GM18867 (cell line): ENCODE data around the gene DNAJC15.
"Not testable (repeated sequence)": the region's sequence is repeated elsewhere in the genome, so short reads cannot be mapped to it uniquely, and the experiment has no call there.

ENCODE experiments used
- ATAC-seq: cut with Tn5 transposase; IDR thresholded peaks from one replicate; pipeline ENCODE4 v1.9.1; 2021; ENCODE audit warnings: mild to moderate bottlenecking, moderate library complexity; ENCODE audit not compliant: unreplicated experiment

DNAJC15 gene

DNA sequence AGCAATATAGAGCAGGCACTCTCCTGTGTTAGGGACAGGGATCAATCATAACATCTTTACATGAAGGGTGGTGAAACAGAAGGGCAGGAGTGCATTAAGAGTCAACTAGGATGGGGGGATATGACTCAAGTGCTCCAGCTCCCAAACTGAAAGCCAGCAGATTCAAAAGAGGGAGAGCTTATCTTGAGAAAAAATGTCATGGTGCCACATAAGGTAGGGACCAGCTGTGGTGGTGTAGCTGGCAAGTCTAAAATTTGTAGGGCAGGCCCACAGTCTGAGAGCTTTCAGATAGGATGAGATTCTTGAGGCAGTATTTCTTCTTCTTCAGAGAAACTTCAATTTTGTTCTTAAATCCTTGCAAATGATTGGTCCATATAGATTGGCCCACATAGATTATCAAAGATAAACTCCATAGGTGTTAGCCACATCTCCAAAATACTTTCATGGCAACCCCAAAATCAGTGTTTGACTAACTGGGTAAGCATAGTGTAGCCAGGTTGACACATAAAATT, 19.1 kb downstream of the DNAJC15 start:
- no peak for ATAC-seq

DNA sequence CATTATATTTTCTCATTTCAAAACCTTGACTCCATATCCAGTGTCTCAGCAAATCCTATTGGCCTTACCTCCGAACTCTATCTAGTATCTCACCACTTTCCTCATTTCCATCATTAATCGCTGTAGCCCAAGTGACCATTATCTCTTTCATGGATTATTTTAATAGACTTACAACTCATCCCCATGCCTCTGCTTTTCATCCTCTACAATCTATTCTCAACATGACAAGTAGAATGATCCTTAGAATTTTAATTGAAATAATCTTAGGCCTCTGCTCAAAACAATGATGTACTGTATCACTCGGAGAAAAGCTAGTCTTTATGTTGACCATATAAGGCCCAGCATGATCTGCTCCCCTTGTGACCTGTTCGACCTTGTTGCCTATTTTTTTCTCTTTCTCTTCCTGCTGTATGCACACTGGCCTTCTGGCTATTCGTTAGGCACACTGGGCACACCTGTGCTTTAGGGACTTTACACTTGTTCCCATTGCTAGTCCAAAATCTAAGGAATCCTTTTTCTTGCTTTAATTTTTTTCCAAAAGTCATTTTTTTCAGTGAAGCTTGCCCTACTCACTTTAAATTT, 21.4 kb downstream of the DNAJC15 start:
- ATAC-seq, result no peak

DNA sequence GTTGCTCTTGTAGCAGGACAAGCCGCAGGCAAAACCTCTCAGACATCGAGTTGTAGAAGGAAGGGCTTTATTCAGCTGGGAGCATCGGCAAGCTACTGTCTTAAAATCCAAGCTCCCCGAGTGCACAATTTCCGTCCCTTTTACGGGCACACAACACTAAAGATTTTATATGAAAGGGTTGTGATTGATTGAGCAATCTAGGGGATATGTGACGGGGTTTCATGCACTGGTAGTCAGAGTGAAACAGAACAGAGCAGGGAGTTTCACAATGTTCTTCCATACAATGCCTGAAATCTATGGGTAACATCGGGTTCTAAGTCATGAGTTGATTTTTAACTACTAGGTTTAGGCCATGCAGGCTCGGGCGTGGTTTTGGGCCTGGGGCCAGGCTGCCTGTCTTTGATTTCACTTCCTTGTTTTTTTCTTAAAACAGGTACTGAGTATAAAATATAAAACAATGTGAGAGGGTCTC, 22.0 kb downstream of the DNAJC15 start:
- ATAC-seq, result not testable (repeated sequence)

DNA sequence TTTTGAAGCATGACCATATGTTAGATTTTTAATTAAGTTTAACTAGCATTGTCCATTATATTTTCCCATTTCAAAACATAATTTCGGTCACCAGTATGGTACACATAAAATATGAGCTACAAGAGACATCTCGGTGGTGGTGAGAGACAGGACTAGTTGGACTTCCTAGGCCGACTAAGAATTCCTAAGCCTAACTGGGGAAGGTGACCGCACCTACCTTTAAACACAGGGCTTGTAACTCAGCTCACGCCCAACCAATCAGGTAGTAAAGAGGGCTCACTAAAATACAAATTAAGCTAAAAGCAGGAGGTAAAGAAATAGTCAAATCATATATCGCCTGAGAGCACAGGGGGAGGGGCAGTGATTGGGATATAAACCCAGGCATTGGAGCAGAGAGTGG, 22.9 kb downstream of the DNAJC15 start:
- no peak for ATAC-seq

DNA sequence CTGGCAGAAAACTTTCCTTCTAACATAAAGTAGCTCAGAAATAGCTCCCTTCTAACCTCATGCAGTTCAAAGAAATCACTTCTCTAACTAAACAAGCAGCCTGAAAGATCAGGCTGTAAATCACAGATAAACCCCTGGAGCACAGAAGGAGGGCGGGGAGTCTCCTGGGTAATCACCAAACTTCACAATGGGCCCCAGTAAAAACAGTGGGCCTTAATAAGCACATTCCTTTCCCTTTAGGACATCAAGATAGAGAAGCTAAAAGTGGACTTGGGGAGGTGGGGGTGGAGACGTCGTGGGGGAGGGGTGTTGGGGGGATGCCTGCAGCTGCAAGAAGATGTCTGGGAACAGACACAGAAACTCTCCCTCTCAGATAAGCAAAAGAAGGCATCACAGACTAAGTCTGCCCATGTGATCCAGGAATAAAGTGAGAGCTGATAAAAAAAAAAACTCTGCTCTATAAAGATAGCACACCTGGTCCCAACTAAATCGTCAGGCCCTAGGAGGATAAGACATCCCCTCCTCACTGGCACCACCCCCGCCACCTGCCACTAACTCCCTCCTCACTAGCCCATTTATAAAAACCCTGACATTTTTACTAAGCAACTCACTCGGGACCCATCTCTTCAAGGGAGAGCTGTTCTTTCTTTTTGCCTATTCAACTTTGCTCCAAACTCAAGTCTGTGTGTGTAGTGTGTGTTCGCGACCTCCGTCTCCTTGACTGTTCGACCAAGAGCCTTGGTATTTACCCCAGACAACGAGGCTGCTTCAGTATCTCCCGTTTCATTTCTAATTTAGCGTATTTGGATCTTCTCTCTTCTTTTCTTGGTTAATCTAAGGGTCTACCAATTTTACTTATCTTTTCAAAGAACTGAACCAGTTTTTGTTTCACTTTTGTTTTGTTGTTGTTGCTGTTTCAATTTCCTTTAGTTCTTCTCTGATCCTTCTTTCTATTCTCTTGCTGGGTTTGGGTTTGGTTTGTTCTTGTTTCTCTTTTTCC, 31.7 kb downstream of the DNAJC15 start:
- peak; percentile 56 for ATAC-seq

DNA sequence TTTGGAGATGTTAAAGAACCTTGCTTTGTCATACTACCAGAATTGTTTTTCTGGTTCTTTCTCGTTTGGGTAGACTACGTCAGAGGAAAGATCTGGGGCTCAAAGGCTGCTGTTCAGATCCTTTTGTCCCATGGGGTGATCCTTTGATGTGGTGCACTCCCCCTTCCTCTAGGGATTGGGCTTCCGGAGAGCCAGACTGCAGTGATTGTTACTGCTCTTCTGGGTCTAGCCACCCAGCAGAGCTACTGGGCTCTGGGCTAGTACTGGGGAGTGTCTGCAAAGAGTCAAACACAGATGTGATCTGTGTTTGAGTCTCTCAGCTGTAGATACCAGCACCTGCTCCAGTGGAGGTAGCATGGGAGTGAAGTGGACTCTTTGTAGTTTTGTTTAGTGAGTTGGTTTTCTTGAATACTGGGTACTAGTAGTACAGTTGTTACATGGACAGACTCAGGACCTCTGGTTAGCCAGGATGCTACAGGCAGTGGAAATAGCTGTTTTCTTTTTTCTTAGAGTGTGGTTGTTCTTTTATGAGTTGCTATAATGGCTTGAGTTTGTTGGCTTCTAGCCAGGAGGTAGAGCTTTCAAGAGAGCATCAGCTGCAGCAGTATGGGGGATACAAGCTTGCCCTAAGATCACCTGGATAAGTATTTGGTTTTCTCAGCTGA, 34.4 kb downstream of the DNAJC15 start:
- ATAC-seq, result no peak

DNA sequence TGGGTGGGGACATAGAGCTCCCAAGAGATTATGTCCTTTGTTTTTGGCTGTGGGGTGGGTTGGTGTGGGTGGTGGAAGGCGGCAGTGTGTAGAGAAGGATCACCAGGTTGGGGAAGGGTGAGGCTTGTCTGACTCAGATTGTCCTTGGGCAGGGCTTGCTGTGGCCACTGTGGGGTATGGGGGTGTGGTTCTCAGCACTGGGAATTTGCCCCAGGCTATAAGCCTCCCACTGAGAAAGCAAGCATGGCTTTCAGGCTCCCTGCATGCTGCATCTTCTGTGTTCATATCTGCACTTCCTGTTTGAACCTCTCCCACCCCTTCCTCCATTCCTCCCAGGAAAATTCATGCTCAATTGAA, 34.9 kb downstream of the DNAJC15 start:
- no peak for ATAC-seq

DNA sequence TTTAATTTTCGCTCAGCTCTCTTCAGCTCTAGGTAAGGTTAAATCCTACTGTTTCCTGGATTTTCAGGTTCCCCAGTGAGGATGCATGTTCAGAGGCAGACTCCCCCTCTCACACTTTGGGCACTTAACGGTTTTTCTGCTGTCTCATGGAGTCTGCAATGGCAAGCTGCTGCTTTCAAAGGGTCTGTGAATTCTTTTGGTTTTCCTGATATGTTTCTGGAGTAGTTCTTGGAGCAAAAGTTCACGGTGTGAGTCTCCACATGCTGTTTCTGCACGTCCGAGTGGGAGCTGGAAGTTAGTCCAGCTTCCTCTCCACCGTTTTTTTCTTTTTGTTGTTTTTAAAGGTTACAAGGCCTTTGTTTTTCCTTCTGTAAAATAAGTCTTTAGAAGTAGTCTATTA, 35.4 kb downstream of the DNAJC15 start:
- no peak for ATAC-seq

DNA sequence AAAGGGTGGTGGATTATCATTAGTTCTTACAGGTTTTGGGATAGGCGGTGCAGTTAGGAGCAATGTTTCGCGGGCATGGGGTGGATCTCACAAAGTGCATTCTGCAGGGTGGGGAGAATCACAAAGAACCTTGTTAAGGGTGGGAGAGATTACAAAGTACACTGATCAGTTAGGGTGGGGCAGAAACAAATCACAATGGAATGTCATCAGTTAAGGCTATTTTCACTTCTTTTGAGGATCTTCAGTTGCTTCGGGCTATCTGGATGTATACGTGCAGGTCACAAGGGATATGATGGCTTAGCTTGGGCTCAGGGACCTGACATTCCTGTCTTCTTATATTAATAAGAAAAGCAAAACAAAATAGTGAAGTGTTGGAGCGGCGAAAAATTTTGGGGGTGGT, 36.4 kb downstream of the DNAJC15 start:
- not testable (repeated sequence) for ATAC-seq

DNA sequence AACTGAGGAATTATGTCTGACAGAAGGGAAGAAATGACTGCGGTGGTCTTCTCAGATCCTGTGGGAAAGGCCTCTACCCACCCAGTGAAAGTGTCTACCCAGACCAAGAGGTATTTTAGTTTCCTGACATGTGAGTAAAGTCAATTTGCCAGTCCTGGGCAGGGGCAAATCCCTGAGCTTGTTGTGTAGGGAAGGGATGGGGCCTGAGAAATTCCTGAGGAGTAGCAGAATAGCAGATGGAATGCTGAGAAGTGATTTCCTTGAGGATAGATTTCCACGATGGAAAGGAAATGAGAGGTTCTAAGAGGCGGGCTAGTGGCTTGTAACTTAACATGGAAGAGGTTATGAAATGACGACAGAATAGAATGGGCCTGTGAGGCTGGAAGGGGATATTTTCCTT, 37.4 kb downstream of the DNAJC15 start:
- ATAC-seq, result not testable (repeated sequence)

DNA sequence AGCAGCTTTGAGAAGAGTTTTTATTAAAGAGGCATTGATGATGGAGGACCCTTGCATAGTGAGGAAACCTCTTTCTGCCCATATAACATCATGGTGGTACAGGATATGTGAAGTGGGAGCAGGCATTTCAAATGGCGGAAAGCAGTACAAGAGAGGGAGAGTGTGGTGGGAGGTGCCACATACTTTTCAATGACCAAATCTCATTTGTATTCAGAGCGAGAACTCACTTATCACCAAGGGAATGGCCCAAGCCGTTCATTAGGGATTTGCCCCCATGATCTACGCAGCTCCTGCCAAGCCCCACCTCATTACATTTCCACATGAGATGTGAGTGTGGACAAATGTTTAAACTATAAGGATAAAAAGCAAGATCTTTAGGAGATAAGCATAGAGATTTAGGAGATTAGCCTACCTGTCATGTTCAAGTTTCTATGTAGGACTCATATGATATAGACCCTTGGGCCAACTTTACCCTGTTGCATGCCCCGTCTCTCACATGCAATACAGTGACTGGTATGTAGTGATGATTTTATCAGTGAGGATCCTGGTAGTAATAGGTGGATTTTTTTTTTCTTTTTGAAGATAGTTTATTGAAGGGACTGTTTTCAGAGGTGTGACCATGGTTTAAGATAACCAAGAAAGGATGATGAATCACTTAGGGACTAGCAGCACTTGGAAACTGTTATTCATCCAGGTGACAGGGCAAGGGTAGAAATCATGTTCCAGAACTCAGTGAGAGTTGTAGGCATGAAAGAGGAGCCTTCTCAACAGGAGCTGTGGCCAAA, 38.3 kb downstream of the DNAJC15 start:
- ATAC-seq, result no peak

DNA sequence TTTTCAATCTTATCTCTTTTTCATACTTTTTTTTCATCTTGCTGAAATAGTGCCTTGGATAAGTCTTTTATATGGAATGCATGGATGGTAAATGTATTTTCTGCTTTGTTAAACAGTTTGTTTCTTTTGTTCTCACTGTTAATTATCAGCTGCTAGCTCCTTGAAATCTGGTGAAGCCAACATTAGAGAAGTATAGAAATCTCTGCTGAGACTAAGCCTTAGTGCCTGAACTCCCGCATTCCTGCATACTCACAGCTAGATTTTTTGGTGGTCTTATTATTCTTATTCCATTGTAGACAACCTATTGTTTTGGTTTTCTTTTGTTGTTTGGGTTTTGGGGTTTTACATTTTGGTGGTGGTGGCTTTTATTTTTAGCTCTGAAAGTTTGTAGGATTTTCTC, 48.4 kb downstream of the DNAJC15 start:
- ATAC-seq, result no peak

DNA sequence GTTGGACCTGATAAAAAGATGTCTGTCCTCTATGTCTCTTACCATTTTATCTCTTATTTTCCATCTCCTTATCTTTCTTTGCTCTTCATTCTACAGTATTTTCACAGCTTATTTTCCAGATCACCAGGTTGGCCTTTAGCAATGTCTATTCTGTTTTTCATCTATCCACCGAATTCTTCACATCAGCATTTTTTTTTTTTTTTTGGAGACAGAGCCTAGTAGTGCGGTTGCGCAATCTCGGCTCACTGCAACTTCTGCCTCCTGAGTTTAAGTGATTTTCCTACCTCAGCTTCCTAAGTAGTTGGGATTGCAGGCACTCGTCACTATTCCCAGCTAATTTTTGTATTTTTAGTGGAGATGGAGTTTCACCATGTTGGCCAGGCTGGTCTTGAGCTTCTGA, 49.0 kb downstream of the DNAJC15 start:
- no peak for ATAC-seq

DNA sequence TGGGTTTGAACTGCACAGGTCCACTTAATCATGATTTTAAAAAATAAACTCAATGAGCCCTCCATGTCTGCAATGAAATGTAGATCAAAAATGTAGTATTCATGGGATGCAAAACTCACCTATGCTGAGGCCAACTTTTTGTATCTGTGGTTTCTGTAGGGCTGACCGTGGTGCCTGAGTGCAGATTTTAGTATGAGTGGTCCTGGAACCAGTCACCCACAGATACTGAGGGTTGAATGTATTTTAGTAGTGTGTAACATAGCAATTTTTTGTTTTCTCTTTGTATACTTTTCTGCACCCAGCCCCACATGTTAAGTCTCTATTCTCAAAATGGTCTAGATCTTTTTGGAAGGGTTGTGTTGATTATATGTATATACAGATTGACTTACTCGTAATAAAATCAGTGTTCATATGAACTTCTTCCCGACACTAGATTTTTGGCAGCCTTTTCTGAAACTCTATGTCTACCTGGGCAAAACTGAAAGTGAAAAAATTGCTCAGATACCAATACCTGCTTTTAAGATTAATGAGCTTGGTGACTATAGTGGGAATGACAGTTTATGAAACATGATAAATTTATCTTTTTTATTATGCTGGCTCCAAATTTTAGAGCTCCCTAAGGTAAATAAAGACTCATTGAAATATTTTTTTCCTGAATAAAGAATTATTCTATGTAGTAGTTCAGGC, 51.6 kb downstream of the DNAJC15 start:
- peak; percentile 78 for ATAC-seq

DNA sequence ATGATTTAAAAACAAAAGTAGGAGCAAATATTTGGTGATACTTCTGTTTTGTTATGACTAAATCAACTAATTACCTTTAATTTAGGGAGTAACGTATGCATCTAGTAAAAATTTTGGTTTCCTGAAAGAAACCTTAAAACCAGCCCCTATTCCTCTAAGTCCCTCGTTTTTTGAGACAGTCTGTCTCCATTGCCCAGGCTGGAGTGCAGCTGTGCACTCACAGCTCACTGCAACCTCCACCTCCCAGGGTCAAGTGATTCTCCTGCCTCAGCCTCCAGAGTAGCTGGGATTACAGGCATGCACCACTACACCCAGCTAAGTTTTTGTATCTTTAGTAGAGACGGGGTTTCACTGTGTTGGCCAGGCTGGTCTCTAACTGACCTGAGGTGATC, 52.1 kb downstream of the DNAJC15 start:
- not testable (repeated sequence) for ATAC-seq

DNA sequence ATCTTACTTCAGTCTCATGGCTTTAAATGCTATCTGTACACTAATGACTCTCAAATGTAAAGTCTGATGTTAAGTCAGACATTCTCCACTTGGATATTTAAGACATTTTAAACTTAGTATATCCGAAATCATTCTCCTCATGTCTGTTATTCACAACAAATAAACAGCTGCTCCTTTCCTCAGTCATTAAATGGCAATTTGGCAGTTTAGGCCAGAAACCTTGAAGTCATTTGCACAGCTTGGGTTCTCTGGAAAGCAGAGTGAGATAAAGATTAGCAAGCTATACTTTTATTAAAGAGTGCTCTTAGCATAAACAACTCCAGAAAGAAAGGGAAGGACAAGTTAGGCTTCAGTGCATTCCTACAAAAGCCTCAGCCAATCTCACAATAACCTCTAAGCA, 53.7 kb downstream of the DNAJC15 start:
- no peak for ATAC-seq

DNA sequence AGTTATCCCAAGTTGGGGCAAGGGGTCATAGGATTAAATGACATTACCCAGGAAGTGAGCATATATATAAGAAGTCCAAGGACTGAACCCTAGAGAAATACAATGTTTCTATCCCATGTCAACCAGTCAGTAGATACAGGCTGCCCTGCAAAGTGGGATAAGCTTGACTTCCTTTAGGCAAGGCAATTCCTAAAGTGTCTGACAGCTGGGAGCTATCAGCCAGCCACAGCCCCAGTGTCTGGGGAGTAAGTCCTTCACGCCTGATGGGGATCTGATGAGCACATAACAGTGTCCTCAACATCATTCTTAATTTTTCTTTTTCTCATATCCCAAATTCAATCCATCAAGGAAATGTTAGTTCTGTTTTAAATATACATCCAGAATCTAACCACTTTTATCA, 54.1 kb downstream of the DNAJC15 start:
- no peak for ATAC-seq

DNA sequence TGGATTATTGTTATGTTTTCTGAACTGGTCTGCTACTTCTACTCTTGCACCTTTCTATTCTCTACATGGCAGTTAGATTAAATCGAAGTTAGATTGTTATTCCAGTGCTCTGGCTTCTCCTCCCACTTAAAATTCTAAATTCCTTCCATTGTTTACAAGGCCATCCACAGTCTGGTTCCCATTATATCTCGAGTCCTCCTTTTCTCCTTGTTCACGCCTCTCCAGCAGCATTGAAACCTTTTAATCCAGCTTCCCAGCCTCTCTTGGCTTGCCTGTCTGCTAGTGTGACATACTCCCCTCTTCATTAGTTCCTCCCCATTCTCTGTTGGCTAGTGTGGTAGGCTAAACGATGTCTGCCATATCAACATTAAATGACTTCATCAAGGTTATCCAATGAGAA, 54.5 kb downstream of the DNAJC15 start:
- ATAC-seq, result no peak

DNA sequence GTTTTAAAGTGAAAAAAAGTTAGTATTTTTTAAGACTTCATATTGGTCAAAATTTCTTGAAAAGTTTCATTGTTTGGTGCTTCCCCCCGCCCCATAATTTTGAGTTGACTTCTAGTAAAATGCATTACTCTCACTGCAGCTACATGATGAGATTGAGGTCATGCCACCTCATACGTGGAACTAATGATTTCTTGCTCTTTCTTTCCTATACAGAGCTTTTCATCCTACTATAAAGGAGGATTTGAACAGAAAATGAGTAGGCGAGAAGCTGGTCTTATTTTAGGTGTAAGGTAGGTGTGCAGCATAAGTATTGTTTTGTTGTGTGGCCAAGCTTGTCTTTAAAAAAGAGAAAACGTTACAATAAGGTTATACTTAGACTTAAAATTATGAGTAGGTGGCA, 55.0 kb downstream of the DNAJC15 start:
- ATAC-seq, result no peak

DNA sequence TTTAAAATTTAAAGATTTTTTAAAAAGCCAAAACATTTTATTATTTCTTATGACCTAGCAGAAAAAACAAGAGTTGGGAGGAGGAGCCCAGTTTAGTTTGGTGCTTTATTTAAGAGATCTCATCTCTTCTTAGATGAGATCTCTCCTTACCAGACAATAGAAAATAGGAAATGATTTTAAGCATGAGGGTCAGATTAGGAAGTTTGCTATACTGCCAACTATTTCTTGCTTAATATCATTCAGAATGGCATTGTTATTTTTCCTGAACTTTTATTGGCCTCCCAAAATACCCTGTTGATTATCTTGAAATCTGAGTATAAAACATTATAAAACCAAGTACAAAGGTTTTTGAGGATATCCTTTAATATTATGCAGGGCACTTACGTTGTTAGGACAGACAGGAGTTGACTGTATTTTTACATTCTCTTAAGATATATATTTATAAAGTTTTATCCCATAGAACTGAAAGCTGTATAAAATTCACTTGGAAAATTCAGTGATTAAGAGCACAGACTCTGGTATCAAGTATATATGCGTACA, 56.1 kb downstream of the DNAJC15 start:
- no peak for ATAC-seq
